ENCODE results near the gene LMAN2. TPM values are rescaled to one million over a fixed set of nuclear protein-coding genes. Genes with fewer than 3 reads are reported as not detected.

LMAN2 gene
- total RNA-seq, 6 experiments from 2014 or later, result 103 to 297 (median 160) TPM

GRCh38 chr5:177368869-177369644 is 17.6 kb upstream of the LMAN2 start:
- intact Hi-C loops (cut with DNase I), result no loop called here
- H3K27me3 ChIP-seq, result no peaks in the 10 kb centered on the region
- no peaks in the 10 kb centered on the region for H3K9me3 ChIP-seq
- H3K36me3 ChIP-seq, result no peaks in the 10 kb centered on the region
- WGBS (ENCODE audit: insufficient coverage, low coverage, low lambda C conversion rate, missing lambda C conversion rate), result 64% methylated on average over 3 of the region's 5 CpGs
- peak overlapping the region in 1 of 3 donors; percentile 94 for H3K27ac ChIP-seq
- no peak overlapping the region for H3K4me3 ChIP-seq
- peaks cover 0 to 71% (median 30%) of the 10 kb centered on the region in 4 donors for H3K4me1 ChIP-seq
- no peak for DNase-seq
- ATAC-seq, result no peak
- TF ChIP-seq POLR2A (IDR thresholded peaks at IDR 0.05) (no peak), CTCF (IDR thresholded peaks at IDR 0.05) (peak; percentile 39 to 57 (median 48))

- intact Hi-C loops (cut with DNase I), result no loop called here
- 79% methylated on average over 12 of the region's 29 CpGs for WGBS (ENCODE audit: insufficient coverage, low coverage, low lambda C conversion rate, missing lambda C conversion rate)
- no peaks in the 10 kb centered on the region for H3K27me3 ChIP-seq
- peak overlapping the region in 1 of 3 donors; percentile 65 for H3K4me3 ChIP-seq
- ATAC-seq, result peak in 1 of 4 donors; percentile 19
- peak overlapping the region in 1 of 3 donors; percentile 93 for H3K27ac ChIP-seq
- no peaks in the 10 kb centered on the region for H3K9me3 ChIP-seq
- no peaks in the 10 kb centered on the region for H3K36me3 ChIP-seq
- no peak for TF ChIP-seq CTCF (IDR thresholded peaks at IDR 0.05)
- TF ChIP-seq POLR2A (IDR thresholded peaks at IDR 0.05), result no peak
- H3K4me1 ChIP-seq, result peaks cover 0 to 72% (median 31%) of the 10 kb centered on the region in 4 donors
- DNase-seq, result peak in 2 of 3 donors; percentile 61 to 64
Observed at GRCh38 chr5:177367981-177368868, 16.8 kb upstream of the LMAN2 start.

DNA sequence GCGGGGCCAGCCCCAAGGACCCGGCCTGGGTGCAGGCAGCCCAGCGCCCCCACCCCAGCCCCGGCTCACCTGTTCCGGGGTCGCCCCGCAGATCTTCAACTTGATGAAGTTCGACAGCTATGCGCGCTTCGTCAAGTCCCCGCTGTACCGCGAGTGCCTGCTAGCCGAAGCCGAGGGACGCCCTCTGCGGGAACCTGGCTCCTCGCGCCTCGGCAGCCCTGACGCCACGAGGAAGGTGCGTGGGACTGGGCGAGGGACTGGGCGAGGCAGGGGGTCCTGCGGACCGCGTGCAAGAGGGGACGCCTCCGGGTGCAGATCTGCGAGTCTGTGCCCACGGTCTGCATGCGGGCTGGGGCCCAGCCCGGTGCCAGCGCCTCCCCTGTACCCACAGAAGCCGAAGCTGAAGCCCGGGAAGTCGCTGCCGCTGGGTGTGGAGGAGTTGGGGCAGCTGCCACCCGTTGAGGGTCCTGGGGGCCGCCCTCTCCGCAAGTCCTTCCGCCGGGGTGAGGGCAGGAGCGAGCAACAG is 15.9 kb upstream of the LMAN2 start:
- Histone ChIP-seq H3K4me3 (peak overlapping the region; percentile 37 to 65 (median 50)), H3K27me3 (no peaks in the 10 kb centered on the region), H3K36me3 (no peaks in the 10 kb centered on the region), H3K4me1 (peaks cover 0 to 71% (median 27%) of the 10 kb centered on the region in 4 donors), H3K27ac (peak overlapping the region; percentile 71 to 93 (median 93)), H3K9me3 (no peaks in the 10 kb centered on the region)
- ATAC-seq, result peak in 1 of 4 donors; percentile 1
- intact Hi-C loops (cut with DNase I), result no loop called here
- DNase-seq, result no peak
- TF ChIP-seq CTCF (IDR thresholded peaks at IDR 0.05) (peak in 1 of 4 donors; percentile 21), POLR2A (IDR thresholded peaks at IDR 0.05) (no peak)
- 22% methylated on average over 29 of the region's 46 CpGs for WGBS (ENCODE audit: insufficient coverage, low coverage, low lambda C conversion rate, missing lambda C conversion rate)

- Histone ChIP-seq H3K27me3 (no peaks in the 10 kb centered on the region), H3K4me3 (peak overlapping the region; percentile 37 to 65 (median 50)), H3K27ac (peak overlapping the region; percentile 71 to 93 (median 93)), H3K4me1 (peaks cover 0 to 71% (median 27%) of the 10 kb centered on the region in 4 donors), H3K36me3 (no peaks in the 10 kb centered on the region), H3K9me3 (no peaks in the 10 kb centered on the region)
- WGBS (ENCODE audit: insufficient coverage, low coverage, low lambda C conversion rate, missing lambda C conversion rate), result 14% methylated on average over 25 of the region's 36 CpGs
- peak; percentile 94 to 97 (median 96) for DNase-seq
- intact Hi-C loops (cut with DNase I), result no loop called here
- ATAC-seq, result peak; percentile 69 to 81 (median 72)
- TF ChIP-seq POLR2A (IDR thresholded peaks at IDR 0.05), result peak; percentile 71
- no peak for TF ChIP-seq CTCF (IDR thresholded peaks at IDR 0.05)
Observed at GRCh38 chr5:177366528-177367322, 15.3 kb upstream of the LMAN2 start.

Measured in right lobe of liver (tissue), 6 donors.